MV-4-11 (cell line): ENCODE measurements around the gene KCNN1.
"Not testable (repeated sequence)": the region's sequence is repeated elsewhere in the genome, so short reads cannot be mapped to it uniquely, and the experiment has no call there.

Source experiments
- DNase-seq: peaks from one replicate; lab custom pipeline; 2025; lab: John Stamatoyannopoulos, UW

The KCNN1 gene

DNA sequence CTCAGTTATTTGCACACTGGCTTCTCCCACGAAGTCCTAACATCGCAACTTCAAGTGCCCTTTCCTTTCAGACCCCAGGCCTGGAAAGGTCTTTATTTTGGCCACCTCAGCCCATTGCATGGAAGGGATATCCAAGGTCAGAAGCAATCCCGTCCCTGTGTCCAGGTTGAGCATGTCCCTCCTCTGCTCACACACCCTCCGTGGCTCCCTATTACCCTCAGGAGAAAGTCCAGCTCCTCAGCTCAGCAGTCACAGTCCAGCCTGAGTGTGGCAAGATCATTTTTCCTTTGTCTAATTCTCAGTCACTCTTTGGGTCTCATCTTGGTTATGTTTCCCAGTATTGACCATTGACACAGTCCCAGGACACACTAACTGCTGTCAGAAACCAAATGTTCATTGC lies 60.2 kb downstream of the KCNN1 start:
- no peak for DNase-seq

GRCh38 chr19:18029617-18030338 lies 62.9 kb downstream of the KCNN1 start:
- no peak for DNase-seq

- peak; percentile 74 for DNase-seq
Observed at GRCh38 chr19:18031401-18031800, 64.5 kb downstream of the KCNN1 start.

GRCh38 chr19:18032102-18032501 lies 65.2 kb downstream of the KCNN1 start:
- DNase-seq: not testable (repeated sequence)

- DNase-seq: no peak
Observed at GRCh38 chr19:18041054-18041453, 74.1 kb downstream of the KCNN1 start.

- DNase-seq: no peak
Observed at GRCh38 chr19:18043676-18044075, 76.8 kb downstream of the KCNN1 start.

GRCh38 chr19:18044825-18045304 lies 78.0 kb downstream of the KCNN1 start:
- DNase-seq: peak; percentile 97

DNA sequence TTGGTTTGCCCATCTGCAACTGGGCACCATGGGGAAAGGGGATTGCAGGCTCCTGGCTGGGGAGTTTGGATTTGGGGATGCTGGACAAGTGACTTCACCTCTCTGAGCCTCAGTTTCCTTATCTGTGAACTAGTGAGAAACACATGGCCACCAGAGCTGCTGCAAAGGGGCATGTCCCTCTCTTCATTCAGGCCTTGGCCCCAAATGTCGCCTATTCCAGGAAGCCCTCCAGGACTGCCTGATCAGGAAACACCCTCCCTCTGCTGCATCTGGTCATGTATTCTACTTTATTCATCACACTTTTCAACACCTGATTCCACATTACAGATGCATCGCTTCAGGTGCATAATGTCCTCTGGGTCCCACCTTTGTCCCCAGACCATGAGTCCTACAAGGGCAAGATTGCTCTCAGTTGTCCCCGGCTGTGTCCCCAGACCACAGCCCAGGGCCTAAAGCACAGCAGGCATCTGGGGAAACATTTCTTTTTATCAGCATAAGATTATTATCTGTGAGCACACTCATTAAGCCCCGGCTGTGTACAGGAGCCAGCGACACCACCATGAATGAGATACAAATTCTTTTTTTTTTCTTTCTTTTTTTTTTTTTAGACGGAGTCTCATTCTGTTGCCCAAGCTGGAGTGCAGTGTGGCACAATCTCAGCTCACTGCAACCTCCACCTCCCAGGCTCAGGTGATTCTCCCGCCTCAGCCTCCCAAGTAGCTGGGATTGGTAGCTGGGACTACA lies 78.6 kb downstream of the KCNN1 start:
- no peak for DNase-seq

DNA sequence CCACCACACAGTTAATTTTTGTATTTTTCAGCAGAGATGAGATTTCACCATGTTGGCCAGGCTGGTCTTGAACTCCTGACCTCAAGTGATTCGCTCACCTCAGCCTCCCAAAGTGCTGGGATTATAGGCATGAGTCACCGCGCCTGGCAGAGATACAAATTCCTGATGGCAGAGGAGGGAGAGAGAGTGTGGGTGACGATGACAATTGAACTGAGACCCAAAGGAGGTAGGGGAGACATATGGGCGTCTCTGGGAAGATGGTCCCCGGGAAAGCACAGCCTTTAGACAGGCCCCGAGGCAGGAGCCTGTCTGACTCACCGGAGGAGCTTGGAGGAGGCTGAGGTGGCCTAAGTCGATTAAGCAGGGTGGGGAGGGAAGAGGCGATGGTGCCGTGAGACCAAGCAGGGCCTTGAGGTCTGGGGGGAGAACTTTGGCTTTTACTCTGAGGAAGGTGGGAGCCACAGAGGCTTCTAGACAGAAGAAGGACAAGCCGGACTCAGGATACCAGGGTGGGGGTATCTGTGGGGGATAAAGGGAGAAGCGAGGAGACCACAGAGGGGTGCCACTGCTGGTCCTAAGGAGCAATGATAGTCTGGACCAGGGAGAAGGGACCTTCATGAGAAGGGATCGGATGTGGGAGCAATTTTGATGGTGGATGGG lies 79.3 kb downstream of the KCNN1 start:
- peak; percentile 47 for DNase-seq

- DNase-seq: peak; percentile 35
Observed at GRCh38 chr19:18049385-18049784, 82.5 kb downstream of the KCNN1 start.
